Glutamatergic neuron (in vitro differentiated cells): ENCODE measurements around the gene SLC66A1. TPM values are rescaled to one million over a fixed set of nuclear protein-coding genes. Genes with fewer than 3 reads are reported as not detected.

Experiments used
- DNase-seq: peaks from one replicate; pipeline ENCODE4 v3.0.0; 2022
- H3K27ac Mint-ChIP-seq: one replicate; pipeline ENCODE4 v1.8.0; 2020; ENCODE audit warnings: mild to moderate bottlenecking, mixed read lengths, inconsistent platforms; ENCODE audit not compliant: unreplicated experiment
- H3K27me3 Mint-ChIP-seq: one replicate; pipeline ENCODE4 v1.8.0; 2020; ENCODE audit warnings: mild to moderate bottlenecking, moderate library complexity, mixed read lengths, inconsistent platforms; ENCODE audit not compliant: unreplicated experiment
- H3K36me3 Mint-ChIP-seq: one replicate; pipeline ENCODE4 v1.8.0; 2020; ENCODE audit warnings: mild to moderate bottlenecking, mixed read lengths, inconsistent platforms; ENCODE audit not compliant: unreplicated experiment
- H3K4me1 Mint-ChIP-seq: one replicate; pipeline ENCODE4 v1.8.0; 2020; ENCODE audit warnings: mild to moderate bottlenecking, low read depth, mixed read lengths, inconsistent platforms; ENCODE audit not compliant: unreplicated experiment
- H3K4me3 Mint-ChIP-seq: one replicate; pipeline ENCODE4 v1.8.0; 2020; ENCODE audit warnings: mild to moderate bottlenecking, mixed read lengths, inconsistent platforms; ENCODE audit not compliant: unreplicated experiment
- H3K9me3 Mint-ChIP-seq: one replicate; pipeline ENCODE4 v1.8.0; 2020; ENCODE audit warnings: mild to moderate bottlenecking, moderate library complexity, mixed read lengths, inconsistent platforms; ENCODE audit not compliant: unreplicated experiment
- total RNA-seq: library from RNA; stranded (reverse); fragmentation: NEBNext Ultra II Directional; extraction: Animal tissue kit (Norgen Biotek cat#: 25700); gene quantifications from one replicate; pipeline ENCODE4 v1.2.1, GENCODE V29; 2021; ENCODE audit not compliant: unreplicated experiment
- TF ChIP-seq, protein P1 (sequence below): fragments of 200-600 bp; sonication (generic); IDR thresholded peaks from one replicate; pipeline ENCODE4 v1.5.0; 2021; ENCODE audit not compliant: partially characterized antibody, unreplicated experiment

SLC66A1 gene
- total RNA-seq, 1 donor from 2014 or later = 41.1 TPM

DNA sequence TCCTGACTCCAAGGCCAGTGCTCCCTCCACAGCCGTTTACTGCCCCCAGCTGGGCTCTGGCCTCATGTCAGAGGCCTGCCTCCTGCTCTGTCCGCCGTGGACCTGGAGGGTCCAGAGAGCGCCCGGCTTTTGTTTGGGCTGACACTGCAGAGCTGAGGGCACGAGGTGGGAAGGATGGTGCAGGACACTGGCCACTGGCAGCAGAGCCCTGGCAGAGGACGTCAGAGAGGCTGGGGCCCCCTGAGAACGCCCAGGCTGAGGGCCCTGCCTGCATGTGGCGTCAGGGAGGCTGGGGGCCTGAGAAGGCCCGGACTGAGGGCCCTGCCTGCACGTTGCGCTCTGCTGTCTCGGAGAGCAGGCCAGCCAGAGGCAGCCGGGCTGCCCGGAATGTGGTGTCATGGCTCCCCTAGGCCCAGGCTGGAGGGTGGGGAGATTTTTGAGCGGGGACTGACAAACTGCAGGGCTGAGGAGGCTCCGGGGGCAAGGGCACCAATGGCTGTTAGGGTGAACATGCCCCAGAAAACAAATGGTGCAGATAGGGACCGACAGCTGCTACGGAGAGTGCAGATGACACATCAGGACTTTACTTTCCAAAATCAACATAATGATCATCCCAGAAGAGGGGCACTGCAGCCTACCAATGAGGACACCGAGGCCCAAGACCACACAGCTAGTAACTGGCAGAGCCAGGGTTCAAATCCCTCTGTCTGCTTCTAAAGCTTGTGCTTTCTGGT lies 31.7 kb downstream of the SLC66A1 start:
- H3K36me3 Mint-ChIP-seq = no peaks in the 10 kb centered on the region
- peak overlapping the region; percentile 48 for H3K27ac Mint-ChIP-seq

GRCh38 chr1:19344372-19344810 lies 32.3 kb downstream of the SLC66A1 start:
- peaks cover 6% of the 10 kb centered on the region for H3K4me1 Mint-ChIP-seq
- TF ChIP-seq, protein P1, sequence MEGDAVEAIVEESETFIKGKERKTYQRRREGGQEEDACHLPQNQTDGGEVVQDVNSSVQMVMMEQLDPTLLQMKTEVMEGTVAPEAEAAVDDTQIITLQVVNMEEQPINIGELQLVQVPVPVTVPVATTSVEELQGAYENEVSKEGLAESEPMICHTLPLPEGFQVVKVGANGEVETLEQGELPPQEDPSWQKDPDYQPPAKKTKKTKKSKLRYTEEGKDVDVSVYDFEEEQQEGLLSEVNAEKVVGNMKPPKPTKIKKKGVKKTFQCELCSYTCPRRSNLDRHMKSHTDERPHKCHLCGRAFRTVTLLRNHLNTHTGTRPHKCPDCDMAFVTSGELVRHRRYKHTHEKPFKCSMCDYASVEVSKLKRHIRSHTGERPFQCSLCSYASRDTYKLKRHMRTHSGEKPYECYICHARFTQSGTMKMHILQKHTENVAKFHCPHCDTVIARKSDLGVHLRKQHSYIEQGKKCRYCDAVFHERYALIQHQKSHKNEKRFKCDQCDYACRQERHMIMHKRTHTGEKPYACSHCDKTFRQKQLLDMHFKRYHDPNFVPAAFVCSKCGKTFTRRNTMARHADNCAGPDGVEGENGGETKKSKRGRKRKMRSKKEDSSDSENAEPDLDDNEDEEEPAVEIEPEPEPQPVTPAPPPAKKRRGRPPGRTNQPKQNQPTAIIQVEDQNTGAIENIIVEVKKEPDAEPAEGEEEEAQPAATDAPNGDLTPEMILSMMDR = peak; percentile 90
- no peak overlapping the region for H3K4me3 Mint-ChIP-seq
- no peaks in the 10 kb centered on the region for H3K36me3 Mint-ChIP-seq
- peaks cover 5% of the 10 kb centered on the region for H3K9me3 Mint-ChIP-seq
- DNase-seq = peak; percentile 84
- H3K27ac Mint-ChIP-seq = peak overlapping the region; percentile 59
- peaks cover 10% of the 10 kb centered on the region for H3K27me3 Mint-ChIP-seq

More for the DNA sequence above, 31.7 kb downstream of the SLC66A1 start:
- H3K27me3 Mint-ChIP-seq = peaks cover 10% of the 10 kb centered on the region
- no peak overlapping the region for H3K4me3 Mint-ChIP-seq
- no peak for DNase-seq
- peaks cover 5% of the 10 kb centered on the region for H3K9me3 Mint-ChIP-seq
- TF ChIP-seq, protein P1 = no peak
- H3K4me1 Mint-ChIP-seq = peaks cover 10% of the 10 kb centered on the region

- Mint-ChIP-seq H3K9me3 (peaks cover 5% of the 10 kb centered on the region), H3K36me3 (no peaks in the 10 kb centered on the region), H3K4me3 (no peak overlapping the region), H3K27ac (peak overlapping the region; percentile 59), H3K4me1 (peaks cover 6% of the 10 kb centered on the region), H3K27me3 (peaks cover 10% of the 10 kb centered on the region)
- TF ChIP-seq, protein P1 = no peak
- DNase-seq = no peak
These were observed 32.7 kb downstream of the SLC66A1 start for GRCh38 chr1:19344831-19345230.

DNA sequence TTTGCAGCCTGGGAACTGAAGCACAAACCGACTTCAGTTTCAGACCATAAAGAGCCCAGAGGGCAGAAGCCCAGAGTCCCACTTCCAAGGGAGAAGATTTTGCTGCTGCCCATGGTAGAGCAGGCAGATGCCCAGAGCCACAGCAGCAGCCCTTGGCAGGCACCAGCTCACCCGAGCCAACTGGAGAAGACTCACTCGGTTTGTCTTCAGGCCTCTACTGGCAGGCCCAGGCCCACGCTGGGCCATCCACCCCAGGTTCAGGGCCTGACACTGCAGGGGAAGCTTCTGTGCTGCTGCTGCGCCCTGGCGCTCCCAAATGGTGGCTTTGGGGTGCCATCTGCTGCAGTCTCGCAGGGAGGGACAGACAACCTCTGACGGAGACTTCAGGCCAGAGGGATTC lies 33.3 kb downstream of the SLC66A1 start:
- H3K4me3 Mint-ChIP-seq = no peak overlapping the region
- peaks cover 7% of the 10 kb centered on the region for H3K9me3 Mint-ChIP-seq
- H3K4me1 Mint-ChIP-seq = peaks cover 6% of the 10 kb centered on the region
- H3K36me3 Mint-ChIP-seq = no peaks in the 10 kb centered on the region
- H3K27ac Mint-ChIP-seq = peak overlapping the region; percentile 4
- TF ChIP-seq, protein P1 = no peak
- H3K27me3 Mint-ChIP-seq = peaks cover 12% of the 10 kb centered on the region
- no peak for DNase-seq

DNA sequence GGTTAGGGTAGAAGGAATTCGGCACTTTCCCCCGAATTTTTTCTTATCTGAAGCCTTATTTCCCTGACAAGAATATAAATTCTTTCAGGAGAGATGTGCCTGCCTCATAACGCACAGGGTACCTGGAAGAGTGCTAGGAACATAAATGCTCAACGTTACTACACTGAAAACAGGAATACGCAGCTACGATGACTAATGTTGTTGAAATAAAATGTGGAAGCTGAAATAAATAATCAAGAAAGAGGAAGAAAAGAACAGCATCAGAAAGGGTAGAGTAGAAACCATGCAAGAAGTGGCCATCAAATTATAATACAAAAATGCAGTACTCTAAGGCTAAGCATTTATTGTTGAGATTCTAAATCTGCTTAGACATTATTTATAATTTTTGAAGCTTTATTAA lies 33.9 kb downstream of the SLC66A1 start:
- Mint-ChIP-seq H3K36me3 (no peaks in the 10 kb centered on the region), H3K27me3 (peaks cover 11% of the 10 kb centered on the region), H3K4me3 (no peak overlapping the region), H3K4me1 (peaks cover 6% of the 10 kb centered on the region), H3K9me3 (peaks cover 5% of the 10 kb centered on the region), H3K27ac (no peak overlapping the region)
- TF ChIP-seq, protein P1 = no peak
- no peak for DNase-seq
